ENCODE measurements around the gene YBEY.

GRCh38 chr21:46311568-46311967, 25.4 kb downstream of the YBEY start:
- TF ChIP-seq TAF1 (IDR thresholded peaks at IDR 0.05; ENCODE audit: low read depth) (no peak), CTCF (IDR thresholded peaks at IDR 0.05; ENCODE audit: poor library complexity, severe bottlenecking) (no peak), SMC3 (conservative IDR thresholded peaks at IDR 0.05; ENCODE audit: poor library complexity) (no peak), REST (IDR thresholded peaks at IDR 0.05; ENCODE audit: borderline replicate concordance) (no peak), RAD21 (conservative IDR thresholded peaks at IDR 0.05) (no peak), POLR2AphosphoS5 (IDR thresholded peaks at IDR 0.05) (no peak), EZH2 (IDR thresholded peaks at IDR 0.05; ENCODE audit: borderline replicate concordance, insufficient read depth, low read length, poor library complexity, severe bottlenecking) (no peak), EP300 (conservative IDR thresholded peaks at IDR 0.05; ENCODE audit: poor library complexity, severe bottlenecking) (no peak)

All from neural cell (in vitro differentiated cells).